ENCODE measurements around the gene PUM2. TPM values are rescaled to one million over a fixed set of nuclear protein-coding genes. Genes with fewer than 3 reads are reported as not detected.
"Not testable (repeated sequence)": the region's sequence is repeated elsewhere in the genome, so short reads cannot be mapped to it uniquely, and the experiment has no call there.

PUM2 gene
- total RNA-seq, 2 donors from 2014 or later: 69.2 to 81.8 TPM

- DNase-seq (ENCODE audit: low spot score): no peak
- intact Hi-C loops (cut with DNase I): no loop called here
Observed at GRCh38 chr2:20371323-20372025, 20.8 kb upstream of the PUM2 start.

GRCh38 chr2:20370191-20370590 is 19.5 kb upstream of the PUM2 start:
- intact Hi-C loops (cut with DNase I): no loop called here
- DNase-seq (ENCODE audit: low spot score): no peak

GRCh38 chr2:20369366-20369765 is 18.7 kb upstream of the PUM2 start:
- no peak for DNase-seq (ENCODE audit: low spot score)
- intact Hi-C loops (cut with DNase I): no loop called here

GRCh38 chr2:20368706-20369105 is 18.1 kb upstream of the PUM2 start:
- DNase-seq (ENCODE audit: low spot score): no peak
- intact Hi-C loops (cut with DNase I): no loop called here

- DNase-seq (ENCODE audit: low spot score); intact Hi-C loops (cut with DNase I): not testable (repeated sequence)
Observed at GRCh38 chr2:20367929-20368328, 17.3 kb upstream of the PUM2 start.

- intact Hi-C loops (cut with DNase I): no loop called here
Observed at GRCh38 chr2:20366672-20367116, 16.1 kb upstream of the PUM2 start.

GRCh38 chr2:20365249-20365817 is 14.7 kb upstream of the PUM2 start:
- no peak for DNase-seq (ENCODE audit: low spot score)
- intact Hi-C loops (cut with DNase I): no loop called here

More at GRCh38 chr2:20366672-20367116, 16.1 kb upstream of the PUM2 start:
- DNase-seq (ENCODE audit: low spot score): no peak

GRCh38 chr2:20363578-20363977 is 12.9 kb upstream of the PUM2 start:
- no peak for DNase-seq (ENCODE audit: low spot score)
- intact Hi-C loops (cut with DNase I): no loop called here

- intact Hi-C loops (cut with DNase I): no loop called here
- no peak for DNase-seq (ENCODE audit: low spot score)
Observed at GRCh38 chr2:20362701-20363435, 12.2 kb upstream of the PUM2 start.

GRCh38 chr2:20361893-20362292 is 11.2 kb upstream of the PUM2 start:
- DNase-seq (ENCODE audit: low spot score): no peak
- intact Hi-C loops (cut with DNase I): no loop called here

GRCh38 chr2:20359096-20359495 is 8.5 kb upstream of the PUM2 start:
- intact Hi-C loops (cut with DNase I): no loop called here
- no peak for DNase-seq (ENCODE audit: low spot score)

- no peak for DNase-seq (ENCODE audit: low spot score)
Observed at GRCh38 chr2:20357638-20358389, 7.2 kb upstream of the PUM2 start.

GRCh38 chr2:20356042-20356441 is 5.4 kb upstream of the PUM2 start:
- intact Hi-C loops (cut with DNase I): no loop called here
- no peak for DNase-seq (ENCODE audit: low spot score)

More at GRCh38 chr2:20357638-20358389, 7.2 kb upstream of the PUM2 start:
- intact Hi-C loops (cut with DNase I): no loop called here

GRCh38 chr2:20355131-20355530 is 4.5 kb upstream of the PUM2 start:
- no peak for DNase-seq (ENCODE audit: low spot score)
- intact Hi-C loops (cut with DNase I): no loop called here

- intact Hi-C loops (cut with DNase I): no loop called here
- DNase-seq (ENCODE audit: low spot score): no peak
Observed at GRCh38 chr2:20353241-20353992, 2.8 kb upstream of the PUM2 start.

- DNase-seq (ENCODE audit: low spot score): no peak
- intact Hi-C loops (cut with DNase I): no loop called here
Observed at GRCh38 chr2:20352581-20353216, 2.1 kb upstream of the PUM2 start.

- intact Hi-C loops (cut with DNase I): no loop called here
- no peak for DNase-seq (ENCODE audit: low spot score)
Observed at GRCh38 chr2:20352230-20352578, 1.6 kb upstream of the PUM2 start.

GRCh38 chr2:20351555-20352229 is 1.0 kb upstream of the PUM2 start:
- DNase-seq (ENCODE audit: low spot score): no peak
- intact Hi-C loops (cut with DNase I): no loop called here

All from posterior vena cava (tissue), 2 donors.